T-helper 2 cell (primary cell): ENCODE data around the gene ROGDI.
"Not testable (repeated sequence)": the region's sequence is repeated elsewhere in the genome, so short reads cannot be mapped to it uniquely, and the experiment has no call there.

Source experiments
- DNase-seq, 5 experiments: peaks; one replicate each; pipeline versions ENCODE4 v3.0.0 to v3.0.0-alpha.2; 2012 to 2022

Gene ROGDI

DNA sequence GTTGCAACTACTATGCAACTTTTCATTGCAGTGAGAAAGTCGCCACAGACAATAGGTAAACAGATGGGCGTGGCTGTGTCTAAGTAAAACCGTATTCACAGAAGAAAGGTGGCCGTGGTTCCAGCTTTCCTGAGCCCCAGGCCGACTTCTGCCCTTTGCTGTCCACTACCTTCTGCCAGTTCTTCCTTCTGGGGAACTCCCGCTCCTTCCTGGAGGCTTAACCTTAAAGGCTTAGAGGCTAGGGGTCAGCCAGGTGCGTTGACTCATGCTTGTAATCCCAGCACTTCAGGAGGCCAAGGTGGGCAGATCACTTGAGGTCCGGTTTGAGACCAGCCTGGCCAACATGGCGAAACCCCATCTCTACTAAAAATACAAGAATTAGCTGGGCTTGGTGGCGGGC is 12.2 kb downstream of the ROGDI start:
- DNase-seq = no peak

DNA sequence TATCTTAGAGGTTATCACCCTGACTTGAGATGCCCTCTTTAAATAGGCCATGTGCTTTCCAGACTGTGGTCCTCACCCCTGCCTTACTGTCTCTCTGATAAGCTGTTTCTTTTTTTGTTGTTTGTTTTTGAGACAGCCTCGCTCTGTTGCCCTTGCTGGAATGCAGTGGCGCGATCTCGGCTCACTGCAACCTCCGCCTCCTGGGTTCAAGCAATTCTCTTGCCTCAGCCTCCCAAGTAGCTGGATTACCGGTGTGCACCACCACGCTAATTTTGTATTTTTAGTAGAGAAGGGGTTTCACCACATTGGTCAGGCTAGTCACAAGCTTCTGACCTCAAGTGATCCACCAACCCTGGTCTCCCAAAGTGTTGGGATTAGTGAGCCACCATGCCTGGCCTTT is 13.5 kb downstream of the ROGDI start:
- no peak for DNase-seq

DNA sequence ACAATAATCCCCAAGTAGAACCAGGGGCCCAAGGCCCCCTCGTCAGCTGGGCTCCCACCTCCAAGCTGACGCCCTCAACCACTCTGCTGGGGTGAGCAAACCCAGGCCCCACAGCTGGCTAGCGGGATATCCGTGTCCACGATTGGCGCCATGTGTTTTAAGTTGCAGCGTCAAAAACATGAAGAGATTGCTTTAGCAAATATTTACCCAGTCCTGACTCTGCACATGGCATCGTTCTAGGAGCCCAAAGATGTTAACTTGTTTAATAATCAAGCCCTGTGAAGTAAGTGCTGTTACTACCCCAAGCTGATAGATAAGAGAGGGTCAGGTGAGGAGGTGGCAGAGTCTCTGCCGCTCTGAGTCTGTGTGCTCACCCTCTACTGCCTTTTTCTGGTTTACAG is 13.9 kb downstream of the ROGDI start:
- no peak for DNase-seq

DNA sequence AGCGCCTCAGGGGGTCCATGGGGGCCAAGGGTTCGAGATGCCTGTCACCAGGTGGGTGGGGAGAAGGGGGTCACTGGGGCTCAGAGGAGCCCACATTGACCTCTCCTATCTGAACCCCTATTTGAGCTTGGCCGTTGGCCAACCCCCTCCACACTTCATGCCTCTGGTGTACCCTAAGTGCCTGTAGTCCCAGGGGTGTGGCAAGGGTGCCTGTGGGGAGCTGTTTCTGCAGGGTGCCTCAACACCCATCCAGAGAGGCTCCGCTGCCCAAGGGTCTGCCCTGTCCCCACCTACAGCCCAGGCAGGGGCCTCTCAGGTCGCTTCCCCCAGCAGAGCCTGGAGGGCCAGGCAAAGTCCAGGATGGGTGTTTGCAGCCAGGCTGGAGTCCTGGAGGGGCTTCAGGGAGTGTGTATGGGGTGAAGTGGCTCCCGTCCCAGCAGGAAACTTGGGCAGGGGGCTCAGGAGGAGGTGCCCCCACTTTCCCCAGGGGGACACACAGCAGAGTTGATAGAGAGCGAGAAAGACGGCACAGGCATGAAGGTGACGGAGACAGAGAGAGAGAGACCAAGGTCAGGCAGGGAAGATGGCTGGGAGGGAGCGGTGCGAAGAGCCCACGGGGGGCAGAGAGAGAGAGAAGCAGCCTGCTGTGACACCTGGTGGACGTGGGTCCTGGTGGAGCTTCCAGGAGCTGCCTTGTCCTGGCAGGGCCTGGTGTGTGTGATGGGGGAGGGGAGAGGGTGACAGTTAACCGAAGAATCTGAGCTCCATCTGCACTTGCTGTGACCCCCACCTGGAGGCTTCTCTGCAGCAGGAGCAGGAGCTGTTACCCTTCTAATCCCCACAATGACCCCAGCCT is 14.6 kb downstream of the ROGDI start, which contains the start of gene SEPTIN12:
Gene SEPTIN12, minus strand, starts transcription at position 719 of the 856 bp plus-strand sequence. Its CDS starts 700 bp downstream, at position 19.
- DNase-seq = no peak

DNA sequence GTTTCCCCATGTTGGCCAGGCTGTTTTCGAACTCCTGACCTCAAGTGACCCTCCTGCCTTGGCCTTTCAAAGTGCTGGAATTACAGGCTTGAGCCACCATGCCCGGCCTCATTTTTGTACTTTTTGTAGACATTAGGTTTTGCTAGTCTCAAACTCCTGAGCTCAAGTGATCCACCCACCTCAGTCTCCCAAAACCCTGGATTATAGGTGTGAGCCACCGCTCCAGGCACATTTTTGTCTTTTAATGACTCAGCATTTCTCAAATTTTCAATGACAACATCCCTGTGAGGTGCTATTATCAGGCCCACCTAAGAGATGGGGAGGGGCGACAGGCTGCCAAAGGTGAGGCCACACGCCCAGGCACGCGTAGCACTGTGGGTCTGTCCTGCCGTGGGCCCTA is 15.4 kb downstream of the ROGDI start:
- no peak for DNase-seq

DNA sequence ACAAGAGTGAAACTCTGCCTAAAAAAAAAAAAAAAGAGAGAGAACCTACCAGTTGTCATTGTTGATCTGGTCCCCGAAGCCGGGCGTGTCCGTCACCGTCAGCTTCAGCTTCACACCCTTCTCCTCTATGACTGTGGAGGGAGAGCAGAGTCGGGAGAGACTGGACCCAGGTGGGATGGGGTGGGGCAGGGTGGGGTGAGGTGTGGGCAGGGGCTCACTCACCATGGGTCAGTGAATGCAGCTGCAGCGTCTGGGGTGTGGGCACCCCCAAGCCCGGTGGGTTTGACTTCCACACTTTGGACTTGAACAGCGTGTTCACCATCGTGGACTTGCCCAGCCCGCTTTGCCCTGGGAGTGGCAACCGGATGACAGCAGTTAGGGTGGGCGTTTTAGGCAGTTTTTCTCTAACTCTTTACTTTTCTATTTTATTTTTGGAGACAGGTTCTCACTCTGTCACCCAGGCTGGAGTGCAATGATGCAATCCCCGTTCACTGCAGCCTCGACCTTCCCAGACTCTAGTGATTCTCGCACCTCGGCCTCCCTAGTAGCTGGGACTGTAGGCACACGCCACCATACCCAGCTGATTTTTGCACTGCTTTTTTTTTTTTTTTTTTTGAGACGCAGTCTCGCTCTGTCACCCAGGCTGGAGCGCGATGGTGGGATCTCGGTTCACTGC is 16.5 kb downstream of the ROGDI start:
- DNase-seq = no peak

DNA sequence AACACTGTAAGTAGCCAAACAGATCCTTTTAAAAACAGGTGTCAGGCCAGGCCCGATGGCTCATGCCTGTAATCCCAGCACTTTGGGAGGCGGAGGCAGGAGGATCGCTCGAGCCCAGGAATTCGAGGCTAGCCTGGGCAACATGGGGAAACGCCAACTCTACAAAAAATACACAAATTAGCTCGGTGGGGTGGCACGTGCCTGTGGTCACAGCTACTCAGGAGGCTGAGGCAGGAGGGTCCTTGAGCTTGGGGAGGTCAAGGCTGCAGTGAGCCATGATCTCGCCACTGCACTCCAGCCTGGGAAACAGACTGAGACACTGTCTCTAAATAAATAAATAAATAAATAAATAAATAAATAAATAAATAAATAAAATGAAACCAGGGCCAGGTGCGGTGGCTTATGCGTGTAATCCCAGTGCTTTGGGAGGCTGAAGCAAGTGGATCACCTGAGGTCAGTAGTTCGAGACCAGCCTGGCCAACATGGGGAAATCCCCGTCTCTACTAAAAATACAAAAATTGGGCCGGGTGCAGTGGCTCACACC is 17.9 kb downstream of the ROGDI start:
- DNase-seq = not testable (repeated sequence)

DNA sequence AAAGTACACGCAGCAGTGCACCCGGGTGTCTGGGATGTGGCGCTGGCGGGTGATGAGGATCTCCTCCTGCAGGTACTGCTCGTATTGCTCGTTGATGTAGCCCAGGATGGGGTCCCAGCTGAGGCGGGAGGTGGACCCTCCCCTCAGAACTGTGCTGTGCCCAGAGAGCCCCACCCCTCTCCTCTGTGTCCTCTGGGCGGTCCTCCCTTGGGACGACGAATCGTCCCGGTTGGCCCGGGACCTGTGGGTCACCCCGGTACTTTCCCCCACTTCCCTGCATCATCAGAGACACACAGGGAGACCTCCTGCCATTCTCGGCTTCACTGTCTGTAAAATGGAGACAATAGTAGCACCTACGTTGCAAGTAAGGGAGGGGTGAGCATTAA is 18.5 kb downstream of the ROGDI start:
- no peak for DNase-seq

DNA sequence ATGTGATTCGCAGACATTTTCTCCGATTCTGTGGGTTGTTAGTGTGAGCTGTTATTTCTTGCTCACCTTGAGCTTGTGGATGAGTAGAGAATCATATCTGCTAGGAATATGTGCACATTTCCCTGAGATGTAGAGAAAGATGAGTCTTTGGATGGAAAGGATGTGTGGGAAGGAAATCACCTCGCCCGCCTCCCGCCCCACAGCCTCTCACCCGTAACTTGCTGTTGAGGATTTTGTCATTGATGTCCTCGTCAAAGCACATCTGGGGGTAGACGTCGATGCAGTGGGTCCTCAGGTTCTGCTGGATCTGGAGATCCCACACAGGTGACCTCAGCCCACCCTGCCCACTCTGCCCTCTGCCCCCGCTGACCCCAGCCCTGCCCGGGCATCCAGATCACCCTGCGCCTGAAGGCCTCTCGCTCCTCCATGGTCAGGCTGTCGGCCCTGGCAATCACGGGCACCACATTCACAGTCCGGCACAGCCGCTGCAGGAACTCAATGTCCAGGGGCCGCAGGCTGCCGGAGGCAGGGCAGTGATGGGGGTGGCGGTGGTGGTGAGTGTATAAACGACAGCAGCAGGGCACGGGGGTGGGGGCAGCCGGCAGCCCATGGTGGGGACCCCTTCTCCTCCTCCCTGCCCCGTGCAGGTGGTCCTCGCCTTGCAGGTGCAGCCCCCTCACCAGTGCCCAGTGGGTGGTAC is 19.0 kb downstream of the ROGDI start:
- DNase-seq = no peak

DNA sequence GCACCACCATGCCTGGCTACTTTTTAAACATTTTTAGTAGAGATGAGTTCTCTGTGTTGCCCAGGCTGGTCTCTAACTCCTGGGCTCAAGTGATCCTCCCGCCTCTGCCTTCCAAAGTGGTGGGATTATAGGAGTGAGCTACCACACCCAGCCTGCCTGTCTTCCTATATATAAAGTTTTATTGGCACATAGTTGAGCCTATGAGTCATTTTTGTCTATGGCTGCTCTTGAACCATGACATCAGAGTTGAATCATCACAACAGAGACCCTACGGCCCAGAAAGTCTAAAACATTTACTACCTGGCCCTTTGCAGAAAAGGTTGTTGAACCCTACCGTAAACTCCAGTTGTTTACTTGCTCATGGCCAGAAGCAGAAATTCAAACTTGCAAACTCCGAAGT is 22.2 kb downstream of the ROGDI start:
- no peak for DNase-seq

DNA sequence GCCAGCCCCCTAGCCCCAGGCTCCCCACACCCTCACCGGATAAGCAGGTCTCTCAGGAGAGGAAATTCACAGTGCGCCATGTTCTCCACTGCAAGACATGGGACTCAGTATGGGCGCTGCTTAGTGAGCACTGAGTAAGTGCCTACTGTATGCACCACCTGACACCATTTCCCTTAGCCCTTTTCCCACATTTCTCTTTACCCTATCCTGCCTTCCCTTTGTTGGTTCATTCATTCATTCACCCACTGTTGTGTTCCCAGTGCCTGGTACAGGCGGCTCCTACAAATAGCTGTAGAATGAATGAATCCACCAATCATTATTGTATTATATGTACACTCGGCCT is 24.4 kb downstream of the ROGDI start:
- no peak for DNase-seq

DNA sequence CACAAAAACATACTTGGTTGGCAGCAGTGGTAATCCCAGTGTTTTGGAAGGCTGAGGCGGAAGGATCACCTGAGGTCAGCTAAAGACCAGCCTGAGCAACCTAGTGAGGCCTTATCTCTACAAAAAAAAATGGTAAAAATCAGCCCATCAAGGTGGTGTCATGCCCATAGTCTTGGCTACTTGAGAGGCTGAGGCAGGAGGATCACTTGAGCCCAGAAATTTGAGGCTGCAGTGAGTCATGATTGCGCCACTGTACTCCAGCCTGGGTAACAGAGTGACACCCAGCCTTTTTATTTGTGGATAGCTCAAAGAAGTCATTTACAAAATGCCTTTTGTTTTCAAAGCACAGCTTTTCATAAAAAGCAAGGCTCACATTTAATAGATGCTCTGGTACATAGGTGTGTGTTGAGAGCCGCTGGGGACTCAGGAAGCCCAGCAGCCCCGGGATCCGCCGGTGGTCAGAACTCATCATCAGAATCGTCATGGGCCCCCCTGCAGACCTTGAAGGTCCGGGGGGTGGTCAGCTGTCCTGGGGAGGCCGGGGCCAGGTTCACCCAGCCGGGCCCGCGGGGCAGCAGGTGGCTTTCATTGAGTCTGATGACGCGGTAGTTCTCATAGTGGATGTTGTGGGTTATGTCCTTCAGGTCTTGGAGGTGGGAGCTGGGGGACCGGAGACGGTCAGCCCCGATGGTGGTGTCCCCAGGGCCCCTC is 24.9 kb downstream of the ROGDI start:
- DNase-seq = no peak

DNA sequence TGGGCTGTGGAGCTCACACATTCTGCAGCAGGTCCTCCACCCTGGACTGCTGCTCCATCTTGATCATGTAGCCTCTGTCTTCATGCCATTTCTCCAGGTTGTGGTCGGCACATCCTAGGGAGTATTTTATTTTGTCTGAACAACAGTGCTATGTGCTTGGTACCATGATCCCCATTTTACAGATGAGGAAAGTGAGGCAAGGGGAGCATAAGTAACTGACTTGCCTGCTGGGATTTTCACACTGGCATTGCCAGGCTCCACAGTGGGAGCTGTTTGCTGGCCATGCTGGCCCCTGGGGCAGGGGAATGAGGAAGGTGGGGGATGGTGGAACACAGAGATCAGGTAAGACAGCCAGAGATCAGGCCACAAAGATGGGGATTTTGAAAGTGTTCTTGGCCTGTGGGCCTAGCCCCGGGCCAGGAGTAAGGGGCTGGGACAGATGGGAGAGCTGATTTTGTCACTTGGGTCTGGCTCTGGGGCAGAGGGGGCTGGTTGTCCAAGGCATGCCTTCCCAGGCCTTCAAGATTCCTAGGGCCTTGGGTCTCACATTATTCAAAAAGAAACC is 26.2 kb downstream of the ROGDI start:
- DNase-seq = no peak

DNA sequence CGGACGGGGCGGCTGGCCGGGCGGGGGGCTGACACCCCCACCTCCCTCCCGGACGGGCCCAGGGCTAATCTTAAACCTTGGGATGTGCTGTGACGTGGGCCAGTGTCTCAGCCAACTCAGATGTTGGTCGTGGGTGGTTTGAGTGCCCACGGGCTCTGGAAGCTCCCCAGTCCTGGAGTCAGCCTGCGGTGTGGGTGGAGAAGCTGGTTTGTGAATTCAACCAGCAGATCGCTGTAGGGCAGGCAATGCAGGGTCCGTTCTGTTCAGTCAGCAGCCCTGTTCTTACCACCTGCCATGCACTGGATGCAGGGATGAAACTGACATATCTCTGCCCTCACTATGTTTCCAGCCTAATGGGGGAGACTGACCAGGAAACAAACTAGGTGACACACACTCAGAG is 27.4 kb downstream of the ROGDI start:
- DNase-seq = no peak

DNA sequence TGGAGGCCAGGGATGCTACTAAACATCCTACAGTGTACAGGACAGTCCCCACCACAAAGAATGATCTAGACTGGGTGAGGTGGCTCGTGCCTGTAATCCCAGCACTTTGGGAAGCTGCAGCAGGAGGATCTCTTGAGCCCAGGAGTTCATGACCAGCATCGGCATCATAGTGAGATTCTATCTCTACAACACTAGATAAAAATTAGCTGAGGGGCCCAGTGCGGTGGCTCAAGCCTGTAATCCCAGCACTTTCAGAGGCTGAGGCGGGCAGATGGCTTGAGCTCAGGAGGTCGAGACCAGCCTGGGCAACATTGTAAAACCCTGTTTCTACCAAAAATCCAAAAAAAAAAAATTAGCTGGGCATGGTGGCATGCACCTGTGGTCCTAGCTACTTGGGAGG is 30.1 kb downstream of the ROGDI start:
- DNase-seq = no peak

DNA sequence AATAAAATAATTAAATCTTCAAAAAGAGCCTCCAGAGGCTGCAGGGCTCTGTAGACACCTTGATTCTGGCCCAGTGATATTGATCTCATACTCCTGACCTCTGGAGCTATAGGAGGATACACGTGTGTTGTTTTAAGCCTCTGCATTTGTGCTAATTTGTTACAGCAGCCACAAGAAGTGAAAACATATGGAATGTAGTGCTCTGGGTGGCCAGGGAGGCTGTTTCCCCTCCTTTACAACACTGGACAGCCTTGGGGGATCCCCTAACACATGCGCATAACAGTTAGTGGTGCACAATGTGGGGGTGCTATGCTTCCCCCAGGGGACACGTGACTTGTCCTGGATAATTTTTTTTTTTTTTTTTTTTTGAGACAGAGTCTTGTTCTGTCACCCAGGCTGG is 30.8 kb downstream of the ROGDI start:
- no peak for DNase-seq

DNA sequence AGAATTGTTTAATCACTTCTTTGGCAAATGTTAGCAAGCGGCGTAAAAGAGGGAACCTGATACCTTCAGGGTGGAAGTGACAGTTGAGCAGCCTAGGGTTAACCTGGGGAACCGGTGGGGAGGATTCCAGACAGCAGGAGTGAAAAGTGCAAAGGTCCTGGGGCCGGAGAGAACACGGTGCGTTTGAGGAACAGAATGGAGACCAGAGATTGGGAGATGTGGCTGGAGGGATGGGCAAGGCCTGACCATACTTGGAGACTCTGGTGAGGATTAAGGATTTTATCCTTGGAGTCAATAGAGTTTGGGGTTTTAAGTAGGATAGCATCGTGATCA is 33.2 kb downstream of the ROGDI start:
- DNase-seq = no peak

DNA sequence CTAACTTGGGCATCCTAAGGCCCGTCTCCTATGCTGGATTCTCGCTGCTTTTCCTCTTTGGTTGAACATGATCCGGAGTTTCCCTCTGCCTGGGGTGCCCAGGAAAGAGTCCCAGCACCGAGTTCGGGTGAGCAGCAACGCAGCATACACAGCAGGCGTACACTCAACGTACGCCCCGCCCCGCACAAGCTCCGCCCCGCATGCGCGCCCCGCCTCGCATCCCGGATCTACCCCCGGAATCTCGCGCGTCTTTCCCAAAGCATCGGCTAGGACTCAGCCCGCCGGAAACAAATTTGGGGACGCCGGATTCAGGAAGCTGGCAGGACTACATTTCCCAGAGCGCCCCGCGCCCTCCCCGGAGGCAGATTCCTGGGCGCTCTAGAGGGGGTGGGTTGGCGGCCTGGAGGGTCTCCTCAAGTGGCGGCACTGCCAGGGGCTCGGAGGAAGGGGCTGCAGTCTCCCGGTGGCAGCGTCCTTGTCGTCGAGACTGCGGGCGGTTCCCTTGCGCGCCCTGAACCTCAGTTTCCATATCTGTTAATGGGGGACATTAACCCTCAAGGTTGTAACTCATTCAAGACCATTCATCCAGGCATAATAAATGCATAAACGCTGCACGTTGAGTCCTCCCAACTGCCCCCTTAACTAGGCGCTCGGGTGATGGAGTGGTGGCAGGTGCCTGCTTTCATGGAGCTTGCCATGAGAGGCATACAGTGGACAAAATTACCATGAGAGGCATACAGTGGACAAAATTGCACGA is 33.7 kb downstream of the ROGDI start:
- peak; percentile 65 to 92 (median 73) for DNase-seq

DNA sequence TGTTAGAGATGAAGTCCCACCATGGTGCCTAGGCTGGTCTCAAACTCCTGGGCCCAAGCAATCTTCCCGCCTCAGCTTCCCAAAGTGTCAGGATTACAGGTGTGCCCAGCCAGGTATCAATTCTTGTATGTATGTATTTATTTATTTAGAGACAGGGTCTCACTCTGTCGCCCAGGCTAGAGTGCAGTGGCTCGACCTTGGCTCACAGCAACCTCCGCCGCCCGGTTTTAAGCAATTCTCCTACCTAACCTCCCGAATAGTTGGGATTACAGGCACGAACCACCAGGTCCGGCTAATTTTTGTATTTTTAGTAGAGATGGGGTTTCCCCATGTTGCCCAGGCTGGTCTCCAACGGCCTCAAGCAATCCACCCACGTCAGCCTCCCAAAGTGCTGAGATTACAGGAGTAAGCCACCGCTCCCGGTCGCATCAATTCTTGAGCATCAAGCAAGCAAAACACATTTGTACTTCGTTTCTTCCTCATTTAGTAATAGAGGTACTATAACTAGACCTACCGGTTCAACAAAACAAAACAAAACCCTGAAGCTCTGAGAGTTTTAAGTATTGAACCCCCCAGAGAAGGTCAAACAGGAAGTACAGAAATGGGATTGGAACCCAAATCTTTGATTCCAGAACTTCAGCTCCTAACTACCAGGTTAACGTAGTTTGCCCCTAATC is 34.4 kb downstream of the ROGDI start:
- DNase-seq = peak in 1 of 5 experiments; percentile 34

DNA sequence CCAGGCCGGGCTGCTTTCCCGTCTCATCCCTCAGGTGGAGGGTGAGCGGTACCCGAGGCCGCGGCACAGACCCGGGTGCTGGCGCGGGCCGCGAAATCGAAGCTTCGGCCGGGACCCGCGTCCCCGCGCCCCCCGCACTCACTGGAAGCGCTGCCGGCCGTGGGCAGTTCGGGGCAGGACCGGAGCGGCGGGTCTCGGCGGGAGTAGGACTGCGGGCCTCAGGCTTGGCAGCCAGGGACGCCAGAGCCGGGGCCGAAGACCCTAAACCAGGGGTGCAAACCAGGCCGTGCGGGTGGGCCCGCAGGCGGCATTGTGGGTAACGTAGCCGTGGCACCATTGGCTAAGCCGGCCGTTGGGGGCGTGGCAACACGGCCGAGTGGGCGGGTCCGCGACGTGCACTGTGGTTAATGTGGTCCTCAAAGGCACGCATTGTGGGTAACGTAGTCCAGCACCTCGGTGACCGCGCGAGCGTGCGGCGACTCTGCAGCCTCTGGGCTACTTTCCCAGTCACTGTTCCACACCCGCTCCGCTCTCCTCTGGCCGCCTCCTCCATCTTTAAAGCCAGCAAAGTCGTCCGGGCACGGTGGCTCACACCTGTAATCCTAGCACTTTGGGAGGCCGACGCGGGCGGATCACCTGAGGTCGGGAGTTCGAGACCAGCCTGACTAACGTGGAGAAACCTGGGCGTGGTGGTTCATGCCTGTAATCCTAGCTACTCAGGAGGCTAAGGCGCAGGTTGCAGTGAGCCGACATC is 35.4 kb downstream of the ROGDI start, which contains the start of gene ZNF500:
Gene ZNF500, minus strand, starts transcription at position 288 of the 754 bp plus-strand sequence. CDS start 1,184 bp downstream, outside the sequence.
- peak; percentile 86 to 97 (median 89) for DNase-seq
